Left lung (tissue), 10 donors: ENCODE data around the gene BCL7A. TPM values are rescaled to one million over a fixed set of nuclear protein-coding genes. Genes with fewer than 3 reads are reported as not detected.

Source experiments
- ATAC-seq: fragments of 200-7000 bp; cut with Tn5 transposase; one replicate; pipeline ENCODE4 v1.9.1; 2020; ENCODE audit warnings: moderate library complexity
- DNase-seq, 4 donors: peaks; one replicate each; pipeline ENCODE4 v3.0.0-alpha.2; 2013 to 2020
- H3K27ac ChIP-seq, 2 donors: fragments of 200-600 bp; sonication (generic) in 1 of 2; one replicate each; pipeline versions ENCODE4 v1.5.0 to v1.8.0; 2020 to 2021
- H3K27me3 ChIP-seq, 2 donors: fragments of 200-600 bp; sonication (generic) in 1 of 2; one replicate each; pipeline versions ENCODE4 v1.5.0 to v1.8.0; 2020 to 2021
- H3K36me3 ChIP-seq, 2 donors: fragments of 200-600 bp; sonication (generic) in 1 of 2; one replicate each; pipeline versions ENCODE4 v1.5.0 to v1.8.0; 2020 to 2021
- H3K4me1 ChIP-seq, 2 donors: fragments of 200-600 bp; one replicate each; pipeline ENCODE4 v1.8.0; 2021
- H3K4me3 ChIP-seq, 2 donors: fragments of 200-600 bp; sonication (generic) in 1 of 2; one replicate each; pipeline versions ENCODE4 v1.5.0 to v1.8.0; 2020 to 2021; ENCODE audit warnings: mild to moderate bottlenecking in 1 of 2
- H3K9me3 ChIP-seq, 2 donors: fragments of 200-600 bp; sonication (generic) in 1 of 2; one replicate each; pipeline versions ENCODE4 v1.5.0 to v1.8.0; 2020 to 2021
- intact Hi-C, 2 donors: fragments of 100-400 bp; cut with DNase I; formaldehyde crosslinking; loops; one replicate each; pipeline versions ENCODE4 v1.11.2 to v1.14.2; 2022
- polyA plus RNA-seq, 6 donors: library from polyadenylated mRNA; unstranded; fragments of 120-200 nt; gene quantifications; one replicate each; pipeline ENCODE4 v1.2.1, GENCODE V29; 2013; ENCODE audit not compliant: insufficient read length in 6 of 6
- total RNA-seq, 2 donors: library from RNA; stranded (reverse); fragmentation: NEBNext Ultra II Directional; extraction: Animal tissue kit (Norgen Biotek cat#: 25700); gene quantifications; one replicate each; pipeline ENCODE4 v1.2.1, GENCODE V29; 2021
- TF ChIP-seq, protein P1 (sequence below), 2 donors: fragments of 200-600 bp; sonication (generic) in 1 of 2; IDR thresholded peaks; one replicate each; pipeline versions ENCODE4 v1.5.0 to v1.8.0; 2021; ENCODE audit warnings: antibody characterized with exemption in 2 of 2
- donor health status: DM: no; HTN: yes; CAD: no.
- donor health status: DM: no; HTN: no; CAD: no.

The BCL7A gene
- total and polyA plus RNA-seq, 8 donors: 7.0 to 18.4 (median 16.8) TPM

DNA sequence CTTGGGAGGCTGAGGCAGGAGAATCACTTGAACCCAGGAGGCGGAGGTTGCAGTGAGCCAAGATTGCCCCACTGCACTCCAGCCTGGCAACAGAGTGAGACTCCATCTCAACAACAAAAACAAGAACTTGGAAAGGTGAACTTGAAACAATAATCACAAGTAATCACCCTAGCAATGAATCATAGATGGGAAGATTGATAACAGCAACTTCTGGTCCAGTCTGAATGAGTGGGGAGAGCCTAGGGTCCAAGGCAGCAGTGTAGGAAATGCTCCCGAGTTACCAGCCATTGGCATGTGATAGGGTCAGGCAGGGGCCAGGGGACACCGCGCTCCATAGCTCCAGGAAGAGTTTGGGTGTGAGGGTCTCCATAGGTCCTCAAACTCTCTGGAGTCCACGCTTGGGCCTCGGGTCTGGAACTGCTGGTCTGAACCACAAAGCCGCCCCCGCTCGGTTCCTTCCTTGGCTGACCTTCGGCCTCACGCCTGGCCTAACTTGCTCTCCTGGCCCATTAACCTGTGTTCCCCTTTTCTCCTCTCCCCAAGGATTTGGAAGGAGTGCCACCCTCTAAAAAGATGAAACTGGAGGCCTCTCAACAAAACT is 37.0 kb downstream of the BCL7A start:
- peaks cover 4 to 24% of the 10 kb centered on the region in 2 donors for H3K4me1 ChIP-seq
- peak in 1 of 4 donors; percentile 59 for DNase-seq
- no peak overlapping the region for H3K27ac ChIP-seq
- intact Hi-C loops: loop anchor here in 1 of 2 donors (5.0 kb wide), 1 partner anchor 69 kb away; no protein-coding TSS in a partner anchor
- no peak overlapping the region for H3K4me3 ChIP-seq
- H3K9me3 ChIP-seq: no peaks in the 10 kb centered on the region
- H3K27me3 ChIP-seq: no peaks in the 10 kb centered on the region
- H3K36me3 ChIP-seq: peaks cover 0 to 11% of the 10 kb centered on the region in 2 donors
- TF ChIP-seq, protein P1, sequence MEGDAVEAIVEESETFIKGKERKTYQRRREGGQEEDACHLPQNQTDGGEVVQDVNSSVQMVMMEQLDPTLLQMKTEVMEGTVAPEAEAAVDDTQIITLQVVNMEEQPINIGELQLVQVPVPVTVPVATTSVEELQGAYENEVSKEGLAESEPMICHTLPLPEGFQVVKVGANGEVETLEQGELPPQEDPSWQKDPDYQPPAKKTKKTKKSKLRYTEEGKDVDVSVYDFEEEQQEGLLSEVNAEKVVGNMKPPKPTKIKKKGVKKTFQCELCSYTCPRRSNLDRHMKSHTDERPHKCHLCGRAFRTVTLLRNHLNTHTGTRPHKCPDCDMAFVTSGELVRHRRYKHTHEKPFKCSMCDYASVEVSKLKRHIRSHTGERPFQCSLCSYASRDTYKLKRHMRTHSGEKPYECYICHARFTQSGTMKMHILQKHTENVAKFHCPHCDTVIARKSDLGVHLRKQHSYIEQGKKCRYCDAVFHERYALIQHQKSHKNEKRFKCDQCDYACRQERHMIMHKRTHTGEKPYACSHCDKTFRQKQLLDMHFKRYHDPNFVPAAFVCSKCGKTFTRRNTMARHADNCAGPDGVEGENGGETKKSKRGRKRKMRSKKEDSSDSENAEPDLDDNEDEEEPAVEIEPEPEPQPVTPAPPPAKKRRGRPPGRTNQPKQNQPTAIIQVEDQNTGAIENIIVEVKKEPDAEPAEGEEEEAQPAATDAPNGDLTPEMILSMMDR (IDR thresholded peaks at IDR 0.05): no peak
- ATAC-seq: no peak

DNA sequence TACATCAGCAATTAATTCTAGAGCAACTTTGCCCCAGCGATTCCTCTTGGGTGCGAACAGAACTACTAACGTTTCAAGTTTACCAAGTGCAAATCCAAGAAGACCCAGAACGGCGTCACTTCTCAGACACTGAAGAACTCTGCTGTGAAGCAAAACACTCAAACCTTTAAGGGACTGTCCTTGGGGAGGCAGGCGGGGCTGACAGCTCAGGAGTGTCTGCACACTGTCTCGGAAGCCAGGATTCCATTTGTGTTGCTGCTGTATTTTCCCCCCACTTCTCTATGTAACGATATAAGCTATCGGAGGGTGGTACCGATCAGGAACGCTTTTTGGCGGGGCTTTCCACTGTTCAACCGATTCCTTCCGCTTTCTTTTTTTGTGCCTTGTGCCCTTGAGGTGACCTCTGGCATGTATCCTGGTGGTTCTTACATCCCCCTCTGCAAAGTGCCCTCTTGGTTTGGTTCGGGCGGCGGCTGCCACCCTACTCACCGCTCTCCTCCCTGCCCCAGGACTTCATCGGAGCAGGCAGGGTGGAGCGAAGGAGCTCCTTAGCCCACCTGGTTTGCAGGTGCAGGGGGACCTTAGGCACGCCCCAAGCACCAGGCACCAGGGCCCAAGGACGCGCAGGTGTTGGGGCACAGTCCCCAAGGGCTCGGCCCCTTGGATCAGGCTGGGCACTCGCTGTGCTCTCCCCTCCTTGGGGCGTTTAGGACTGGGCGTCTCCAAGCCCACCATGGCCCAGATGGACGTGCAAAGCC is 37.7 kb downstream of the BCL7A start:
- intact Hi-C loops: loop anchor here in 1 of 2 donors (5.0 kb wide), 1 partner anchor 68 kb away; no protein-coding TSS in a partner anchor
- H3K9me3 ChIP-seq: no peaks in the 10 kb centered on the region
- peaks cover 4 to 26% of the 10 kb centered on the region in 2 donors for H3K4me1 ChIP-seq
- H3K27ac ChIP-seq: no peak overlapping the region
- TF ChIP-seq, protein P1 (IDR thresholded peaks at IDR 0.05): no peak
- H3K36me3 ChIP-seq: peaks cover 0 to 11% of the 10 kb centered on the region in 2 donors
- no peak overlapping the region for H3K4me3 ChIP-seq
- no peaks in the 10 kb centered on the region for H3K27me3 ChIP-seq
- ATAC-seq (no peak), DNase-seq (no peak)

DNA sequence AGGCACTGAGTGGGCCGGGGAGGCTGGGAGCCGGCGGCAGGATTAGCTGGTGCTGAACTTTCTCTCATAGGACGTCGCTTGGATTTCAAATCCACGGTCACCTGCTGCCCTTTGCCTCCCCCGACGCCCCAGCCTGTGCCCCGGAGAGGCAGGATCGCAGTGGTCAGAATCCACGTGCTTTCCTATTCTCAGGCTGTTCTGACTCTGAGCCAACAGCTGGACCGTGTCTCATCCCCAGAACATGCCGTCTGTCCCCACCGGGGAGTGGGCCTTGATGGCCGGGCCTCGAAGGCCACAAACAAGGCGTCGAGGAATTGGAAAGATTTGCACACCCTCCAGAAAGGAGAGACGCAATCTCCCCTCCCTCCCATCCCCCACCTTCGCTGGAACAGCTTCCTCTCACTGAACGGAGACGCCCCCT is 38.4 kb downstream of the BCL7A start:
- no peak overlapping the region for H3K27ac ChIP-seq
- DNase-seq (peak in 2 of 4 donors; percentile 53 to 74), ATAC-seq (no peak)
- intact Hi-C loops: no loop called here
- TF ChIP-seq, protein P1 (IDR thresholded peaks at IDR 0.05): no peak
- H3K27me3 ChIP-seq: no peaks in the 10 kb centered on the region
- H3K4me3 ChIP-seq: no peak overlapping the region
- peaks cover 4 to 26% of the 10 kb centered on the region in 2 donors for H3K4me1 ChIP-seq
- H3K36me3 ChIP-seq: peaks cover 0 to 11% of the 10 kb centered on the region in 2 donors
- no peaks in the 10 kb centered on the region for H3K9me3 ChIP-seq

DNA sequence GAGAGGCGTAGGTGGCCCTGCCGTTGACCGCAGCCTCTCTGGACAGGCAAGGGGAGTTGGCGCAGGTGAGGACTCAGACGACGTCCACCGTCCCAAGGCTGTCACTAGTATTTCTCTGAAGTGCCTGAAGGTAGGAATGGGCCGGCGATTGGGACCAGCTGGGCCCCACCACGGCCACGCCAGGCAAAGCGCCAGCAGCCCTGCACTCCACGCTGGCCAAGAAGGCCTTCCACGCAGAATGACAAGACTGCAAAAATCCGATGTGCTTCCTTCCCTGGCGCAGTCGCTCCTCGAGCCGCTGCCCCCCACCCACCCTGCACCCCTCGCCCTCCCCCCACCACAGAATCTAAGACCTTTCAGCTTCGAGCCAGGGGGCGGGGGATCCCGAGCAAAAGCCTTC is 39.6 kb downstream of the BCL7A start:
- intact Hi-C loops: no loop called here
- H3K36me3 ChIP-seq: peaks cover 0 to 11% of the 10 kb centered on the region in 2 donors

More for the DNA sequence above, 39.6 kb downstream of the BCL7A start:
- Histone ChIP-seq H3K27me3 (no peaks in the 10 kb centered on the region), H3K9me3 (no peaks in the 10 kb centered on the region), H3K4me3 (no peak overlapping the region), H3K27ac (no peak overlapping the region), H3K4me1 (peaks cover 4 to 29% of the 10 kb centered on the region in 2 donors)
- DNase-seq (no peak), ATAC-seq (no peak)
- TF ChIP-seq, protein P1 (IDR thresholded peaks at IDR 0.05): no peak
